Activated CD4-positive, alpha-beta memory T cell treated with anti-CD3 and anti-CD28 coated beads for 36 hours (primary cell): ENCODE measurements around the gene ZNF521. TPM values are rescaled to one million over a fixed set of nuclear protein-coding genes. Genes with fewer than 3 reads are reported as not detected.

Experiments
- CTCF ChIA-PET: fragments of 350-600 bp; sonication (Branson Sonifier 250); formaldehyde crosslinking; loops from one replicate; lab custom pipeline; 2021; ENCODE audit warnings: antibody characterized with exemption, inconsistent platforms; lab: Charles Lee
- POLR2A ChIA-PET: fragments of 350-600 bp; sonication (Branson Sonifier 250); formaldehyde crosslinking; loops from one replicate; lab custom pipeline; 2021; ENCODE audit warnings: antibody characterized with exemption; lab: Charles Lee
- DNase-seq: peaks from one replicate; pipeline ENCODE4 v3.0.0-alpha.2; 2020
- H3K27ac Mint-ChIP-seq: one replicate; pipeline ENCODE4 v1.8.0; 2021; ENCODE audit warnings: mixed read lengths
- H3K27me3 Mint-ChIP-seq: one replicate; pipeline ENCODE4 v1.8.0; 2021; ENCODE audit warnings: mixed read lengths
- H3K36me3 Mint-ChIP-seq: one replicate; pipeline ENCODE4 v1.8.0; 2021; ENCODE audit warnings: mixed read lengths
- H3K4me1 Mint-ChIP-seq: one replicate; pipeline ENCODE4 v1.8.0; 2021; ENCODE audit warnings: low read depth, mixed read lengths
- H3K4me3 Mint-ChIP-seq: one replicate; pipeline ENCODE4 v1.8.0; 2021; ENCODE audit warnings: mild to moderate bottlenecking, mixed read lengths
- H3K9me3 Mint-ChIP-seq: one replicate; pipeline ENCODE4 v1.8.0; 2021; ENCODE audit warnings: mixed read lengths
- intact Hi-C: fragments of 100-400 bp; cut with micrococcal nuclease; formaldehyde crosslinking; loops from one replicate; pipeline ENCODE4 v1.15.1; 2023
- total RNA-seq, 2 experiments: library from RNA; stranded (reverse); gene quantifications; one replicate each; pipeline ENCODE4 v1.2.3, GENCODE V29; 2021

Gene ZNF521
- total RNA-seq, 2 experiments from 2014 or later: not detected

GRCh38 chr18:25134861-25135260 is 217.1 kb downstream of the ZNF521 start:
- ChIA-PET CTCF (no interaction called here), POLR2A (no interaction called here)
- H3K4me1 Mint-ChIP-seq: no peaks in the 10 kb centered on the region

GRCh38 chr18:25133879-25134278 is 218.1 kb downstream of the ZNF521 start:
- POLR2A ChIA-PET: no interaction called here
- Mint-ChIP-seq H3K36me3 (no peaks in the 10 kb centered on the region), H3K27ac (no peak overlapping the region), H3K27me3 (no peaks in the 10 kb centered on the region), H3K9me3 (no peaks in the 10 kb centered on the region), H3K4me3 (no peak overlapping the region), H3K4me1 (no peaks in the 10 kb centered on the region)
- CTCF ChIA-PET: no interaction called here
- intact Hi-C loops: no loop called here
- DNase-seq: no peak

More at GRCh38 chr18:25134861-25135260, 217.1 kb downstream of the ZNF521 start:
- H3K9me3 Mint-ChIP-seq: no peaks in the 10 kb centered on the region
- intact Hi-C loops: no loop called here
- H3K36me3 Mint-ChIP-seq: no peaks in the 10 kb centered on the region
- no peaks in the 10 kb centered on the region for H3K27me3 Mint-ChIP-seq
- H3K4me3 Mint-ChIP-seq: no peak overlapping the region
- no peak for DNase-seq
- no peak overlapping the region for H3K27ac Mint-ChIP-seq

GRCh38 chr18:25132786-25133496 is 219.0 kb downstream of the ZNF521 start:
- no peak for DNase-seq
- no peak overlapping the region for H3K27ac Mint-ChIP-seq
- intact Hi-C loops: no loop called here
- no peaks in the 10 kb centered on the region for H3K9me3 Mint-ChIP-seq
- ChIA-PET CTCF (no interaction called here), POLR2A (no interaction called here)
- H3K27me3 Mint-ChIP-seq: no peaks in the 10 kb centered on the region
- no peaks in the 10 kb centered on the region for H3K4me1 Mint-ChIP-seq
- no peaks in the 10 kb centered on the region for H3K36me3 Mint-ChIP-seq
- no peak overlapping the region for H3K4me3 Mint-ChIP-seq

- no peak for DNase-seq
- Mint-ChIP-seq H3K36me3 (no peaks in the 10 kb centered on the region), H3K4me3 (no peak overlapping the region), H3K27me3 (no peaks in the 10 kb centered on the region), H3K27ac (no peak overlapping the region), H3K9me3 (no peaks in the 10 kb centered on the region), H3K4me1 (no peaks in the 10 kb centered on the region)
- intact Hi-C loops: no loop called here
- ChIA-PET POLR2A (no interaction called here), CTCF (no interaction called here)
Observed at GRCh38 chr18:25126751-25127150, 225.2 kb downstream of the ZNF521 start.

- H3K27ac Mint-ChIP-seq: no peak overlapping the region
- intact Hi-C loops: no loop called here
- no peak overlapping the region for H3K4me3 Mint-ChIP-seq
- DNase-seq: no peak
- POLR2A ChIA-PET: no interaction called here
- no peaks in the 10 kb centered on the region for H3K36me3 Mint-ChIP-seq
- no peaks in the 10 kb centered on the region for H3K4me1 Mint-ChIP-seq
- CTCF ChIA-PET: no interaction called here
- H3K27me3 Mint-ChIP-seq: no peaks in the 10 kb centered on the region
- H3K9me3 Mint-ChIP-seq: no peaks in the 10 kb centered on the region
Observed at GRCh38 chr18:25125680-25126079, 226.3 kb downstream of the ZNF521 start.

GRCh38 chr18:25123438-25124232 is 228.3 kb downstream of the ZNF521 start:
- no peaks in the 10 kb centered on the region for H3K4me1 Mint-ChIP-seq
- no peaks in the 10 kb centered on the region for H3K27me3 Mint-ChIP-seq
- no peak for DNase-seq
- ChIA-PET POLR2A (no interaction called here), CTCF (no interaction called here)
- no peak overlapping the region for H3K27ac Mint-ChIP-seq
- H3K4me3 Mint-ChIP-seq: no peak overlapping the region
- no peaks in the 10 kb centered on the region for H3K36me3 Mint-ChIP-seq
- intact Hi-C loops: no loop called here
- H3K9me3 Mint-ChIP-seq: no peaks in the 10 kb centered on the region

GRCh38 chr18:25121442-25121841 is 230.5 kb downstream of the ZNF521 start:
- no peak overlapping the region for H3K27ac Mint-ChIP-seq
- no peaks in the 10 kb centered on the region for H3K27me3 Mint-ChIP-seq

GRCh38 chr18:25113566-25113965 is 238.4 kb downstream of the ZNF521 start:
- CTCF ChIA-PET: no interaction called here
- H3K36me3 Mint-ChIP-seq: no peaks in the 10 kb centered on the region
- peaks cover 2% of the 10 kb centered on the region for H3K9me3 Mint-ChIP-seq
- intact Hi-C loops: no loop called here
- no peak overlapping the region for H3K27ac Mint-ChIP-seq
- H3K27me3 Mint-ChIP-seq: no peaks in the 10 kb centered on the region
- no peaks in the 10 kb centered on the region for H3K4me1 Mint-ChIP-seq
- no peak overlapping the region for H3K4me3 Mint-ChIP-seq
- DNase-seq: no peak
- POLR2A ChIA-PET: no interaction called here

More at GRCh38 chr18:25121442-25121841, 230.5 kb downstream of the ZNF521 start:
- ChIA-PET POLR2A (no interaction called here), CTCF (no interaction called here)
- DNase-seq: no peak
- Mint-ChIP-seq H3K36me3 (no peaks in the 10 kb centered on the region), H3K4me3 (no peak overlapping the region), H3K9me3 (no peaks in the 10 kb centered on the region), H3K4me1 (no peaks in the 10 kb centered on the region)
- intact Hi-C loops: no loop called here

- CTCF ChIA-PET: no interaction called here
- Mint-ChIP-seq H3K27me3 (no peaks in the 10 kb centered on the region), H3K4me1 (no peaks in the 10 kb centered on the region)
Observed at GRCh38 chr18:25112821-25113434, 239.0 kb downstream of the ZNF521 start.

GRCh38 chr18:25111377-25112288 is 240.3 kb downstream of the ZNF521 start:
- H3K27me3 Mint-ChIP-seq: no peaks in the 10 kb centered on the region
- no peak for DNase-seq
- H3K4me3 Mint-ChIP-seq: no peak overlapping the region
- ChIA-PET POLR2A (no interaction called here), CTCF (no interaction called here)
- intact Hi-C loops: no loop called here
- H3K4me1 Mint-ChIP-seq: no peaks in the 10 kb centered on the region
- H3K27ac Mint-ChIP-seq: no peak overlapping the region
- no peaks in the 10 kb centered on the region for H3K36me3 Mint-ChIP-seq
- H3K9me3 Mint-ChIP-seq: peaks cover 2% of the 10 kb centered on the region

More at GRCh38 chr18:25112821-25113434, 239.0 kb downstream of the ZNF521 start:
- no peak overlapping the region for H3K4me3 Mint-ChIP-seq
- H3K36me3 Mint-ChIP-seq: no peaks in the 10 kb centered on the region
- intact Hi-C loops: no loop called here
- peaks cover 2% of the 10 kb centered on the region for H3K9me3 Mint-ChIP-seq
- POLR2A ChIA-PET: no interaction called here
- no peak for DNase-seq
- no peak overlapping the region for H3K27ac Mint-ChIP-seq

GRCh38 chr18:25109484-25109883 is 242.5 kb downstream of the ZNF521 start:
- H3K9me3 Mint-ChIP-seq: peaks cover 2% of the 10 kb centered on the region

More at GRCh38 chr18:25109484-25109883, 242.5 kb downstream of the ZNF521 start:
- Mint-ChIP-seq H3K27ac (no peak overlapping the region), H3K4me3 (no peak overlapping the region), H3K4me1 (no peaks in the 10 kb centered on the region), H3K27me3 (no peaks in the 10 kb centered on the region), H3K36me3 (no peaks in the 10 kb centered on the region)
- no peak for DNase-seq
- POLR2A ChIA-PET: no interaction called here
- intact Hi-C loops: no loop called here
- CTCF ChIA-PET: no interaction called here
